Testis (tissue), 2 donors: Measurements from ENCODE around the gene DPF1.

Experiments used
- POLR2A ChIP-seq: fragments of 450-650 bp; IDR thresholded peaks from one replicate; pipeline ENCODE4 v1.6.1; 2017; ENCODE audit warnings: antibody characterized with exemption, mild to moderate bottlenecking, moderate library complexity
- TF ChIP-seq, protein P1 (sequence below), 3 experiments: fragments of 450-650 bp in 2 of 3; fragments of 200-600 bp in 1 of 3; sonication (generic) in 1 of 3; IDR thresholded peaks; one replicate each; pipeline ENCODE4 v1.5.1; 2016 to 2019; ENCODE audit warnings: antibody characterized with exemption in 3 of 3, mild to moderate bottlenecking in 2 of 3, moderate library complexity in 1 of 3

DNA sequence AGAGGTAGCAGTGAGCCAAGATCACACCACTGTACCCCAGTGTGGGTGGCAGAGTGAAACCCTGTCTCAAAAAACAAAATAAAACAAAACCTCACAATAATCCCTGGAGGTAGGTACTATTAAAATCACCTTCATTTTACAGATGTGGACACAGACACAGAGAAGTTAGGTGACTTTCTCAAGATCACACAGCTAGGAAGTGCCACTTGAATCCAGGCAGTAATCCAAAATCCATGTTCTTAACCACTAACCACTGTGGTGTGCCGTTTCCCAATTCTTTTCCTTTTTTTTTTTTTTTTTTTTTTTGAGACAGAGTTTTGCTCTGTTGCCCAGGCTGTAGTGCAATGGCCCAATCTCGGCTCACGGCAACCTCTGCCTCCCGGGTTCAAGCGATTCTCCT, 23.1 kb upstream of the DPF1 start:
- TF ChIP-seq, protein P1, sequence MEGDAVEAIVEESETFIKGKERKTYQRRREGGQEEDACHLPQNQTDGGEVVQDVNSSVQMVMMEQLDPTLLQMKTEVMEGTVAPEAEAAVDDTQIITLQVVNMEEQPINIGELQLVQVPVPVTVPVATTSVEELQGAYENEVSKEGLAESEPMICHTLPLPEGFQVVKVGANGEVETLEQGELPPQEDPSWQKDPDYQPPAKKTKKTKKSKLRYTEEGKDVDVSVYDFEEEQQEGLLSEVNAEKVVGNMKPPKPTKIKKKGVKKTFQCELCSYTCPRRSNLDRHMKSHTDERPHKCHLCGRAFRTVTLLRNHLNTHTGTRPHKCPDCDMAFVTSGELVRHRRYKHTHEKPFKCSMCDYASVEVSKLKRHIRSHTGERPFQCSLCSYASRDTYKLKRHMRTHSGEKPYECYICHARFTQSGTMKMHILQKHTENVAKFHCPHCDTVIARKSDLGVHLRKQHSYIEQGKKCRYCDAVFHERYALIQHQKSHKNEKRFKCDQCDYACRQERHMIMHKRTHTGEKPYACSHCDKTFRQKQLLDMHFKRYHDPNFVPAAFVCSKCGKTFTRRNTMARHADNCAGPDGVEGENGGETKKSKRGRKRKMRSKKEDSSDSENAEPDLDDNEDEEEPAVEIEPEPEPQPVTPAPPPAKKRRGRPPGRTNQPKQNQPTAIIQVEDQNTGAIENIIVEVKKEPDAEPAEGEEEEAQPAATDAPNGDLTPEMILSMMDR (IDR thresholded peaks at IDR 0.05): no peak
- TF ChIP-seq POLR2A: no peak
